Stomach (tissue), 4 donors: ENCODE measurements around the gene GFI1B.

Source experiments
- EP300 ChIP-seq: sonication (generic); formaldehyde crosslinking; IDR thresholded peaks from one replicate; pipeline ENCODE4 v1.6.1; 2017; ENCODE audit warnings: antibody characterized with exemption
- POLR2A ChIP-seq, 4 donors: fragments of 450-650 bp; IDR thresholded peaks; one replicate each; pipeline ENCODE4 v1.6.1; 2016; ENCODE audit warnings: antibody characterized with exemption in 4 of 4, control low read depth in 2 of 4, mild to moderate bottlenecking in 1 of 4, moderate library complexity in 1 of 4
- POLR2AphosphoS5 ChIP-seq, 3 donors: sonication (generic); formaldehyde crosslinking; IDR thresholded peaks; one replicate each; pipeline ENCODE4 v1.6.1; 2016; ENCODE audit warnings: antibody characterized with exemption in 3 of 3
- TF ChIP-seq, protein P1 (sequence below), 7 experiments: fragments of 450-650 bp in 4 of 7; fragments of 200-600 bp in 3 of 7; sonication (generic) in 3 of 7; IDR thresholded peaks; one replicate each; pipeline ENCODE4 v1.5.1; 2016 to 2019; ENCODE audit warnings: antibody characterized with exemption in 7 of 7, control low read depth in 2 of 7, mild to moderate bottlenecking in 1 of 7

DNA sequence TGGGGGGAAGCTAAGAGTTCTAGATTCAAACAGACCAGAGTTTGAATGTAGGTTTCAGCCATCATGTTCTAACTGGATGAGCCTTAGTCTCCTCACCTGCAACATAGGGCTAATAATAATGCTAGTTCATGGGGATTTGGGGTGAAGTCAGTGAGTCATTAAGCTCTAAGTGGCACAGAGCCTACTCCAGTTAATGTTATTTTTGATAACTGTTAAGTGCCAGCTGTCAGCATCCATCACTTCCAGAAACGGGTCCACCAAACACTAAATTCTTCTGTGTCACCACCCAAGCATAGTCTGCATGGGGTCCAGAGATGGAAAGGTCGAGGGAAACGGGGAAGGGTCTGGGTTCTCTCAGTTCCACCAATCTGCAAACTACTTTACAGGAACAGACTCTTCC, 32.3 kb upstream of the GFI1B start:
- TF ChIP-seq, protein P1, sequence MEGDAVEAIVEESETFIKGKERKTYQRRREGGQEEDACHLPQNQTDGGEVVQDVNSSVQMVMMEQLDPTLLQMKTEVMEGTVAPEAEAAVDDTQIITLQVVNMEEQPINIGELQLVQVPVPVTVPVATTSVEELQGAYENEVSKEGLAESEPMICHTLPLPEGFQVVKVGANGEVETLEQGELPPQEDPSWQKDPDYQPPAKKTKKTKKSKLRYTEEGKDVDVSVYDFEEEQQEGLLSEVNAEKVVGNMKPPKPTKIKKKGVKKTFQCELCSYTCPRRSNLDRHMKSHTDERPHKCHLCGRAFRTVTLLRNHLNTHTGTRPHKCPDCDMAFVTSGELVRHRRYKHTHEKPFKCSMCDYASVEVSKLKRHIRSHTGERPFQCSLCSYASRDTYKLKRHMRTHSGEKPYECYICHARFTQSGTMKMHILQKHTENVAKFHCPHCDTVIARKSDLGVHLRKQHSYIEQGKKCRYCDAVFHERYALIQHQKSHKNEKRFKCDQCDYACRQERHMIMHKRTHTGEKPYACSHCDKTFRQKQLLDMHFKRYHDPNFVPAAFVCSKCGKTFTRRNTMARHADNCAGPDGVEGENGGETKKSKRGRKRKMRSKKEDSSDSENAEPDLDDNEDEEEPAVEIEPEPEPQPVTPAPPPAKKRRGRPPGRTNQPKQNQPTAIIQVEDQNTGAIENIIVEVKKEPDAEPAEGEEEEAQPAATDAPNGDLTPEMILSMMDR (IDR thresholded peaks at IDR 0.05), result no peak
- no peak for TF ChIP-seq POLR2AphosphoS5 (IDR thresholded peaks at IDR 0.05)
- no peak for TF ChIP-seq POLR2A (IDR thresholded peaks at IDR 0.05)
- TF ChIP-seq EP300, result no peak
